Measurements from ENCODE around the gene HOXB7. TPM values are rescaled to one million over a fixed set of nuclear protein-coding genes. Genes with fewer than 3 reads are reported as not detected.
A peak's percentile ranks its signal among the peaks of the same experiment; 100 is the strongest.

The HOXB7 gene
- total and polyA plus RNA-seq, 4 donors: 16.6 to 99.7 (median 49.7) TPM

- Histone ChIP-seq H3K36me3 (ENCODE audit: control insufficient read depth, insufficient read depth, low read length) (peaks cover 47% of the 10 kb centered on the region), H3K27ac (ENCODE audit: low read depth, low read length) (peak overlapping the region; percentile 99), H3K4me1 (ENCODE audit: control insufficient read depth, insufficient read depth, low read length) (peaks cover 76% of the 10 kb centered on the region), H3K4me3 (ENCODE audit: low read depth, low read length) (peak overlapping the region; percentile 94), H3K27me3 (ENCODE audit: control insufficient read depth, insufficient read depth, low read length) (no peaks in the 10 kb centered on the region), H3K9me3 (ENCODE audit: control insufficient read depth, insufficient read depth, low read length) (no peaks in the 10 kb centered on the region)
- no peak for DNase-seq (ENCODE audit: low read depth in 4 of 6, low spot score in 6 of 6)
- WGBS (ENCODE audit: insufficient coverage): under 1% methylated on average over 16 of the region's 16 CpGs
These were observed 13.4 kb downstream of the HOXB7 start for GRCh38 chr17:48597528-48597777.

- DNase-seq (ENCODE audit: low read depth in 4 of 6, low spot score in 6 of 6): peak in 1 of 6 donors; percentile 90
- Histone ChIP-seq H3K9me3 (ENCODE audit: control insufficient read depth, insufficient read depth, low read length) (no peaks in the 10 kb centered on the region), H3K27me3 (ENCODE audit: control insufficient read depth, insufficient read depth, low read length) (no peaks in the 10 kb centered on the region), H3K4me3 (ENCODE audit: low read depth, low read length) (peak overlapping the region; percentile 94), H3K27ac (ENCODE audit: low read depth, low read length) (peak overlapping the region; percentile 99), H3K36me3 (ENCODE audit: control insufficient read depth, insufficient read depth, low read length) (peaks cover 50% of the 10 kb centered on the region), H3K4me1 (ENCODE audit: control insufficient read depth, insufficient read depth, low read length) (peaks cover 77% of the 10 kb centered on the region)
- 3% methylated on average over 17 of the region's 26 CpGs for WGBS (ENCODE audit: insufficient coverage)
These were observed 13.9 kb downstream of the HOXB7 start for GRCh38 chr17:48596735-48597527.

GRCh38 chr17:48596000-48596734, 14.7 kb downstream of the HOXB7 start:
- Histone ChIP-seq H3K4me3 (ENCODE audit: low read depth, low read length) (peak overlapping the region; percentile 94), H3K27ac (ENCODE audit: low read depth, low read length) (peak overlapping the region; percentile 99), H3K36me3 (ENCODE audit: control insufficient read depth, insufficient read depth, low read length) (peaks cover 51% of the 10 kb centered on the region), H3K27me3 (ENCODE audit: control insufficient read depth, insufficient read depth, low read length) (no peaks in the 10 kb centered on the region), H3K4me1 (ENCODE audit: control insufficient read depth, insufficient read depth, low read length) (peaks cover 75% of the 10 kb centered on the region), H3K9me3 (ENCODE audit: control insufficient read depth, insufficient read depth, low read length) (no peaks in the 10 kb centered on the region)
- 5% methylated on average over 43 of the region's 54 CpGs for WGBS (ENCODE audit: insufficient coverage)
- DNase-seq (ENCODE audit: low read depth in 4 of 6, low spot score in 6 of 6): no peak

GRCh38 chr17:48595278-48595999, 15.4 kb downstream of the HOXB7 start:
- DNase-seq (ENCODE audit: low read depth in 4 of 6, low spot score in 6 of 6): no peak
- no peaks in the 10 kb centered on the region for H3K27me3 ChIP-seq (ENCODE audit: control insufficient read depth, insufficient read depth, low read length)
- H3K4me1 ChIP-seq (ENCODE audit: control insufficient read depth, insufficient read depth, low read length): peaks cover 79% of the 10 kb centered on the region
- H3K9me3 ChIP-seq (ENCODE audit: control insufficient read depth, insufficient read depth, low read length): no peaks in the 10 kb centered on the region
- peak overlapping the region; percentile 99 for H3K27ac ChIP-seq (ENCODE audit: low read depth, low read length)
- peak overlapping the region; percentile 94 for H3K4me3 ChIP-seq (ENCODE audit: low read depth, low read length)
- 21% methylated on average over 17 of the region's 25 CpGs for WGBS (ENCODE audit: insufficient coverage)
- H3K36me3 ChIP-seq (ENCODE audit: control insufficient read depth, insufficient read depth, low read length): peaks cover 58% of the 10 kb centered on the region

GRCh38 chr17:48594538-48595277, 16.1 kb downstream of the HOXB7 start:
- peak overlapping the region; percentile 99 for H3K27ac ChIP-seq (ENCODE audit: low read depth, low read length)
- peak overlapping the region; percentile 94 for H3K4me3 ChIP-seq (ENCODE audit: low read depth, low read length)
- peaks cover 61% of the 10 kb centered on the region for H3K36me3 ChIP-seq (ENCODE audit: control insufficient read depth, insufficient read depth, low read length)
- DNase-seq (ENCODE audit: low read depth in 4 of 6, low spot score in 6 of 6): no peak
- no peaks in the 10 kb centered on the region for H3K27me3 ChIP-seq (ENCODE audit: control insufficient read depth, insufficient read depth, low read length)
- no peaks in the 10 kb centered on the region for H3K9me3 ChIP-seq (ENCODE audit: control insufficient read depth, insufficient read depth, low read length)
- H3K4me1 ChIP-seq (ENCODE audit: control insufficient read depth, insufficient read depth, low read length): peaks cover 79% of the 10 kb centered on the region
- WGBS (ENCODE audit: insufficient coverage): 7% methylated on average over 18 of the region's 25 CpGs

- WGBS (ENCODE audit: insufficient coverage): 2% methylated on average over 32 of the region's 37 CpGs
- Histone ChIP-seq H3K36me3 (ENCODE audit: control insufficient read depth, insufficient read depth, low read length) (peaks cover 61% of the 10 kb centered on the region), H3K4me1 (ENCODE audit: control insufficient read depth, insufficient read depth, low read length) (peaks cover 77% of the 10 kb centered on the region), H3K4me3 (ENCODE audit: low read depth, low read length) (peak overlapping the region; percentile 94), H3K27me3 (ENCODE audit: control insufficient read depth, insufficient read depth, low read length) (no peaks in the 10 kb centered on the region), H3K9me3 (ENCODE audit: control insufficient read depth, insufficient read depth, low read length) (no peaks in the 10 kb centered on the region), H3K27ac (ENCODE audit: low read depth, low read length) (peak overlapping the region; percentile 99)
- peak; percentile 87 to 98 (median 89) for DNase-seq (ENCODE audit: low read depth in 4 of 6, low spot score in 6 of 6)
These were observed 16.8 kb downstream of the HOXB7 start for GRCh38 chr17:48593840-48594537.

GRCh38 chr17:48593126-48593829, 17.5 kb downstream of the HOXB7 start, which contains the start of gene HOXB5:
HOXB5 (minus strand) TSS chr17:48593779; CDS start chr17:48593682, 97 bp downstream.
- DNase-seq (ENCODE audit: low read depth in 4 of 6, low spot score in 6 of 6): peak in 1 of 6 donors; percentile 91
- H3K27me3 ChIP-seq (ENCODE audit: control insufficient read depth, insufficient read depth, low read length): no peaks in the 10 kb centered on the region
- whole genome bisulfite sequencing (ENCODE audit: insufficient coverage): under 1% methylated on average over 46 of the region's 50 CpGs
- H3K27ac ChIP-seq (ENCODE audit: low read depth, low read length): peak within 1 kb of the TSS; percentile 99
- H3K9me3 ChIP-seq (ENCODE audit: control insufficient read depth, insufficient read depth, low read length): no peaks in the 10 kb centered on the region
- peak within 1 kb of the TSS; percentile 94 for H3K4me3 ChIP-seq (ENCODE audit: low read depth, low read length)
- H3K36me3 ChIP-seq (ENCODE audit: control insufficient read depth, insufficient read depth, low read length): peaks cover 61% of the 10 kb centered on the region
- H3K4me1 ChIP-seq (ENCODE audit: control insufficient read depth, insufficient read depth, low read length): peaks cover 73% of the 10 kb centered on the region

- 3% methylated on average over 11 of the region's 14 CpGs for WGBS (ENCODE audit: insufficient coverage)
- no peak for DNase-seq (ENCODE audit: low read depth in 4 of 6, low spot score in 6 of 6)
- Histone ChIP-seq H3K4me1 (ENCODE audit: control insufficient read depth, insufficient read depth, low read length) (peaks cover 76% of the 10 kb centered on the region), H3K27ac (ENCODE audit: low read depth, low read length) (peak overlapping the region; percentile 99), H3K9me3 (ENCODE audit: control insufficient read depth, insufficient read depth, low read length) (no peaks in the 10 kb centered on the region), H3K4me3 (ENCODE audit: low read depth, low read length) (peak overlapping the region; percentile 94), H3K27me3 (ENCODE audit: control insufficient read depth, insufficient read depth, low read length) (no peaks in the 10 kb centered on the region), H3K36me3 (ENCODE audit: control insufficient read depth, insufficient read depth, low read length) (peaks cover 56% of the 10 kb centered on the region)
These were observed 18.2 kb downstream of the HOXB7 start for GRCh38 chr17:48592577-48592976.
